Loucy (cell line): ENCODE measurements around the gene GRM3.

Source experiments
- EZH2phosphoT487 ChIP-seq: fragments of 200-600 bp; IDR thresholded peaks from 2 replicates; pipeline ENCODE4 v1.6.1; 2018; ENCODE audit warnings: antibody characterized with exemption, mild to moderate bottlenecking, moderate library complexity, borderline replicate concordance
- TF ChIP-seq, protein P1 (sequence below): fragments of 200-600 bp; sonication (generic); conservative IDR thresholded peaks from 2 replicates; pipeline ENCODE4 v1.5.1; 2014; ENCODE audit warnings: mild to moderate bottlenecking, antibody characterized with exemption, low read length

DNA sequence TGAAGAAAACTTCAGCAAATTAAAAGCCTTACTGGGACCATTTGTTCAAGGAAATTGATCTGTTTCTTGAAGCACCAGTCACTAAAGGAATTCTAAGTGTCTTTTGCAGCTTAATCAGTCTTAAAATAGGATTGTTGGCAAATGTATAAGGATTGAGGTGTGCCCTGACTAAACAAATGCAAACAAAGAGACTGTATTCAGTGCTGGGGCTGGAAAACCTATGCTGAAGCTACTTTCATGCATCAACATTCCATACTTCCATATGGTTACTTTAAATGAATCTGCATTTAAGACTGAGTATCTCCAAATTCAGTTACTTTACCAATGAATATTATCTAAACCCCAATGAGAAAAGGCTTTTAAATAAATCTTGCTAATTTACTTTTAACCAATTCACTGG, 232.4 kb downstream of the GRM3 start:
- TF ChIP-seq, protein P1, sequence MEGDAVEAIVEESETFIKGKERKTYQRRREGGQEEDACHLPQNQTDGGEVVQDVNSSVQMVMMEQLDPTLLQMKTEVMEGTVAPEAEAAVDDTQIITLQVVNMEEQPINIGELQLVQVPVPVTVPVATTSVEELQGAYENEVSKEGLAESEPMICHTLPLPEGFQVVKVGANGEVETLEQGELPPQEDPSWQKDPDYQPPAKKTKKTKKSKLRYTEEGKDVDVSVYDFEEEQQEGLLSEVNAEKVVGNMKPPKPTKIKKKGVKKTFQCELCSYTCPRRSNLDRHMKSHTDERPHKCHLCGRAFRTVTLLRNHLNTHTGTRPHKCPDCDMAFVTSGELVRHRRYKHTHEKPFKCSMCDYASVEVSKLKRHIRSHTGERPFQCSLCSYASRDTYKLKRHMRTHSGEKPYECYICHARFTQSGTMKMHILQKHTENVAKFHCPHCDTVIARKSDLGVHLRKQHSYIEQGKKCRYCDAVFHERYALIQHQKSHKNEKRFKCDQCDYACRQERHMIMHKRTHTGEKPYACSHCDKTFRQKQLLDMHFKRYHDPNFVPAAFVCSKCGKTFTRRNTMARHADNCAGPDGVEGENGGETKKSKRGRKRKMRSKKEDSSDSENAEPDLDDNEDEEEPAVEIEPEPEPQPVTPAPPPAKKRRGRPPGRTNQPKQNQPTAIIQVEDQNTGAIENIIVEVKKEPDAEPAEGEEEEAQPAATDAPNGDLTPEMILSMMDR, result no peak
- TF ChIP-seq EZH2phosphoT487, result no peak
